NCI-H2196 (cell line): ENCODE measurements around the gene CHAC1.

Source experiments
- DNase-seq: peaks from one replicate; lab custom pipeline; 2025; ENCODE audit not compliant: unreplicated experiment; lab: John Stamatoyannopoulos, UW

Gene CHAC1

GRCh38 chr15:40982855-40983254 is 29.6 kb downstream of the CHAC1 start:
- no peak for DNase-seq

GRCh38 chr15:40984406-40984805 is 31.1 kb downstream of the CHAC1 start:
- no peak for DNase-seq

- DNase-seq = no peak
Observed at GRCh38 chr15:40984964-40985363, 31.7 kb downstream of the CHAC1 start.

DNA sequence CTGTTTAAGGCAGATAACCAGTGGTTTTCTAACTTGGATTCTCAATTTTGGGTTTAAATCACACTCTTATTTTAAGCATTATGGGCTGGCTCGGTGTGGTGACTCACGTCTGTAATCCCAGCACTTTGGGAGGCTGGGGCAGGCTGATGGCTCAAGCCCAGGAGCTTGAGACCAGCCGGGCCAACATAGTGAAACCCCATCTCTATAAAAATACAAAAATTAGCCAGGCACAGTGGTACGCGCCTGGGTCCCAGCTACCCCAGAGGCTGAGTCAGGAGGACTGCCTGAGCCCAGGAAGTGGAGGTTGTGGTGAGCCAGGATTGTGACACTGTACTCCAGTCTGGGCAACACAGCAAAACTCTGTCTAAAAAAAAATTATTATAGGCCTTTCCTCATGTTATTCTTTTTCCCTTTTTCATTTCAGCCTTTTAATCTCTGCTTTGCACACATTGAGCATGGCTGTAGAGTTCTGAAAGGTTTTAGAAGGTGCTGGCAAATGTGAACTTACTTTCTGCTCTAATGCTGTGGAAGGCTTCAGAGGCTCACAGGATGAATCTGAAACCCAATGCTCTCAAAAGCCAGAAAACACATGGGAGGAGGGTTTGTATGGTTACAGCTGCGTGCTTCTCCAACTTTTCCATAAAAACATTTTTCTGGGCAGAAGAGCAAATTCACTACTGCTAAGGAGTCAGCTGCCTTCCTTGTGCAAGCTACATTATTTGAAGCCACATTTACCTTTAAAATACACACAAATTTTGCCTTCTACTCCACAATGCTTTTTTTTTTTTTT is 32.5 kb downstream of the CHAC1 start:
- DNase-seq = no peak

DNA sequence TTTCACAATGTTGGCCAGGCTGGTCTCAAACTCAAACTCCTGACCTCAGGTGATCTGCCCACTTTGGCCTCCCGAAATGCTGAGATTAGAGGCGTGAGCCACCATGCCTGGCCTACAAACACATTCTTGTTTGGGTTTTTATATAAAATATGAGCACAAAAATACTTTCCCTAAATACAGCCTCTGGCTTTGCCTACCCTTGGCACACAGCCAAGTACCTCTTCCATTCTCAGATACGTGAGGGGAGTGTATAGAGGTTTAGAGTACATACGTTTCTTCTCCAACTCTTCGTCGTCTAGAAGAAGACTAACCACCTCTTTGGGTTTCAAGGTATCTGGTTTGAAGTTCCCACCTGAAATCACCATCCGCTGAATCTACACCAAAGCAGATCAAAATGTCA is 33.5 kb downstream of the CHAC1 start:
- no peak for DNase-seq

GRCh38 chr15:40988156-40988555 is 34.9 kb downstream of the CHAC1 start:
- DNase-seq = no peak

DNA sequence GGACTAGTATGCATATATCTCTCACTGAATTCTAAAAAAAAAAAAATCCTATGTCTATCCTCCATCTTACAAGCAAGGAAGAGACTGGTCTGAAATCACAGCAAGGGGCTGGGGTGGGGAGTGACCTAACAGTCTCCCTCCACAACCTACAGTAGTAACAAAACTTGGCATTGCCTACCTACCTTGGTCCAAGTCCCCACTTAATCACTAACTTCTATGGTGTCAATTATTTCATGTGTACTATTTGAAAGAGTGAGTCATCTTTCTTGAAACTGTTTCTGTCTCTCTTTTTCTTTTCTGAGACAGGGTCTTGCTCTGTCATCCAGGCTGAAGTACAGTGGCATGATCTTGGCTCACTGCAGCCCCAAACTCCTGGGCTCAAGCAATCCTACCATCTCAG is 36.8 kb downstream of the CHAC1 start:
- no peak for DNase-seq

DNA sequence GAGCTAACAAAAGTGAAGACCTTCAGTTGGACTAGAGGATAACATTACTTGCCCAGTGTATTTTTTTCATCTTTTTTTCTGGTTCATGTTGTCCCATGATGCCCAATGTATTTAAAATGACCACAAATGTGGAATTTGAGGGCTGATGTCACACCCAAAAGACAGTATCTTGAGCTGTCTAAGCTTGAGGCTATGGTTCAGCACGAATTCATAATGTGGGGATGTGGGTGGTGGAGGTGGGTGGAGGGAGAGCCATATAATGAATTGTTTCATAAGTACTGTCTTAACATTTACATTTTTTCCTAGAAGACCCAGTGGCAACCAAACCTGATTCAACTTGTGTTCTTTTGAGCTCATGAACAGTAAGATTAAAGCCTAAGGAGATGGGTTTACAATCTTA is 37.5 kb downstream of the CHAC1 start:
- no peak for DNase-seq

DNA sequence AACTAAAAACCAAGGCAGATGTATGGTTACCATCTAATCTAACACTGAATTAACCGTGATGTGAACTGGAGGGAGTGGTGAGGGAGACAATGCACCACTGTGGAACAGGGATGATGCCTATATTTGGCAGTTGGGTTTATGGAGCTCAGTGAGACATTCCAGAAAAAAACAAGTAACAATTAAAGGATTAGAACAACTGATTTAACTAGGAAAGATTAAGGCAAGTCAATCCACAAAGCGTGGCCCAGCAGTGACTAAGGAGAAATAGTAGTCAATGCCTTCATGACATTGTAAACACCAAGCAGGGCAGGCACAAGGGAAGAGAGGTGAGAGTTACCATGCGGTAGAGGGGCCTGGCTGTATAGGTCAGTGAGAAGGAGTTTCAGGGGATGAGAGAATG is 38.1 kb downstream of the CHAC1 start:
- DNase-seq = no peak

GRCh38 chr15:40992241-40992741 is 39.0 kb downstream of the CHAC1 start:
- no peak for DNase-seq

DNA sequence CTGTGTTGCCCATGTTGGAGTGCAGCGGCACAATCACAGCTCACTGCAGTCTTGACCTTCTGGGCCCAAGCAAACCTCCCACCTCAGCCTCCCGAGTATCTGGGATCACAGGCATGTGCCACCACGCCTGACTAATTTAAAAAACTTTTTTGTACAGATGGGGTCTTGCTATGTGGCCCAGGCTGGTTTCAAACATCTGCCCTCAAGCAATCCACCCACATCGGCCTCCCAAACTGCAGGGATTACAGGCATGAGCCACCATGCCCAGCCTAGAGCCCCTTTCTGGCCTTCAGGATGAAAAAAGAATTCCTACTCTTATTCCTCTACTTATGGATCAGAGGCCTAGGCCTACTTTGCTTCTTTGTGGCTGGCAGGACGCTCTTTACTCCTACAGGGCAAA is 39.6 kb downstream of the CHAC1 start:
- no peak for DNase-seq

DNA sequence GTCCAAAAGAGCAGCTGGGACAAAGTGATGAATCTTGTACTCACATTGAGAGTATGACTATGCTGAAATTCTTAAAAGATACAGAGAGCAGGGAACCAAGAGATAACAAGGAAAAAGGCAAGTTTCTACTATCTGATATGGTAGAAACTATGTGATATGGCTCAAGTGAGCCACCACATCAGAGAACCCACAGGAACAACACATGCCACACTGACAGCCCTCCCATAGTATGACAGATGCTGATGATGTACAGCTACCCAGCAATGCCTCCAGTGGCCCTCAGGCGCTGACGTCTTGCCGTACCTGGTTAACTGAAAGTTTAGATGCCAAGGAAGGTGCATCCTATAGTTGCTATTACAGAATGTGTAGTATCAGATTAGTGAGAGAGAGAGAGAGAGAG is 42.4 kb downstream of the CHAC1 start:
- no peak for DNase-seq

- DNase-seq = no peak
Observed at GRCh38 chr15:40999190-40999589, 45.9 kb downstream of the CHAC1 start.

- DNase-seq = no peak
Observed at GRCh38 chr15:41001524-41002214, 48.4 kb downstream of the CHAC1 start.

DNA sequence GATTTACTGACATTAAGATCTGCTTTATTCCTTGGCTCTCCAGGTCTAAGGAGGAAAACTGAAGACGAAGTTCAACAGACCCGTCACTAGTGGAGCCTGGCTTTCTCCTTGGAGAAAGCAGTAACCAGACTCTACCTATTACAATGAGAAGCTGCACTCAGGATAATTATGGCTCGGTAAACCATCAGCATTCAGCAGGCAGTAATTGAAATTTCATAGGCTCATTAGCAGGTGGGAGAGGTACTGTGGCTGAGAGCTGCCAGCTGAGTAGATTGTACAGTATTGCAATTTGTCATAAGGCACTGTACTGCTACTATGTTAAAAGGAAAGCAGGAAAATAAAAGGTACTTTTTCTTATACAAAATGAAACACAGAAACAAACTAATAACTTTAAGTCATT is 51.2 kb downstream of the CHAC1 start:
- no peak for DNase-seq
